ENCODE data around the gene F2R.

Gene F2R

DNA sequence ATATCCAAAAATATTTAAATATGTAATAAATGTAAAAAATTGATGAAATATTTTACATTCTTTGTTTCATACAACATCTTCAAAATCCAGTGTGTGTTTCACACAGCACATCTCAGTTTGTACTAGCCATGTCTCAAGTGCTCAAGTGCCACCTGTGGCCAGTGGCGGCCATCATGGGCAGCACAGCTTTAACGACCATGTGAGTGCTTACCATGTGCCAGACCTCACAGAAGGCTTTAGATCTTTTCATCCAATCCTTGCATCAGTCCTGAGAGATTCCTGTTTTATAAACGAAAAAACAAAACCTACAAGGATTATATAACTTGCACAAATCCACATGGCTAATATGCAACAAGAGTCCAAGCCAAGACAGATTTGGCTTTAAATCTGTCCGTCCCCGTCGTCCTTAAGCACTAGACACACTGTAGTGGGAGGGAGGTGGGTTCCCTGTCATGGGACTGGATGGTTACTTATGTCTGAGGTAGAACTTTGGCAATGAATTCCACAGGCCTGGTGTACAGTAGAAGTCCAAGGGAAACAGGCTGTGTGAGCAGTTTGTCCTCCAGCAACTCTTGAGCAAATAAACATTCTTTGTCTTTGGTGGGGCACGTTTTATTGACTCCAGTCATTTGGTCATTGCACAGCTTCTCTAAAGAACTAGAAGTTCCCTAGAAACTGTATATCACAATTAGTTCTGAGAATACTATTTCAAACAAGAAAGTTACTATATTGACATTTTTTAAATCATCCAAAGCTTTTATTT lies 25.0 kb upstream of the F2R start:
- DNase-seq: no peak

- DNase-seq: no peak
Observed at GRCh38 chr5:76691467-76692273, 24.3 kb upstream of the F2R start.

GRCh38 chr5:76692274-76692540 lies 23.7 kb upstream of the F2R start:
- DNase-seq: no peak

GRCh38 chr5:76692651-76693050 lies 23.3 kb upstream of the F2R start:
- DNase-seq: no peak

- no peak for DNase-seq
Observed at GRCh38 chr5:76693141-76693540, 22.8 kb upstream of the F2R start.

- no peak for DNase-seq
Observed at GRCh38 chr5:76694317-76694716, 21.6 kb upstream of the F2R start.

GRCh38 chr5:76695346-76695745 lies 20.6 kb upstream of the F2R start:
- DNase-seq: no peak

DNA sequence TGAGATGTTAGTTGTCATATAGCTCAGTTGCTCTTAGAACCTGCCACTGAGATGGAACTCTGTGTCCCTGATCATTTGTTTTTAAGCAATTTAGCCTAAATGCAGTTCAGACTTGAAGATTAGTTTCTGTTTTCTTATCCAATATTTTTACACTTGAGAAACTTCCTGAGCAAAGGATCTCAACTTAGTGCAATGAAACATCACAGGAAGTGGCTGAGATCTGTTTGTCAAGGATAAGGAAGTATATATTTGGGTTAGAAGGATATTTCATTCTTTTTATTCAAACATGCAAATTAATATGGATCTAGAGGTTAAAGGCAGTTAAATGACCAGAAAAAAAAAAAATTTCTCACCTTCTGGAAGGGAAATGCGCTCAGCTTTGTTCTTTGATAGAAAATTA lies 19.7 kb upstream of the F2R start:
- no peak for DNase-seq

DNA sequence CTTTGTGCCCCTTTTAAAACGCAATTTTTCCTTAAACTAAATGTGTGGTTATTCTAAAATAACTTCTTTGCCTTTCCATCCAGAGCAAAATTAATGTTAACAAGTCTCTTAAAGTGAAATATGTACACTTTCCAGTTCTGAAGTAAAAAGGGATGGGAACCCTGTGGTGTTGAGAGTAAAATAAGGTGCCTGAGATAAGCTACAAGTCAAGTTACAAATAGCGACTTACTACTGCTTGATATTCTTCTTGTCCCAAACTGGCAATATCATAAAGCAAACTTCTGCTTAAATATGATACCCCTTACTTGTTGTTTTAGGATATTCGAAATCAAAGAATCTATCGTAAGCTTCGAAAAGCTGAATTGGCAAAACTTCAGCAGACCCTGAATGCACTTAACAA lies 18.3 kb upstream of the F2R start:
- no peak for DNase-seq

DNA sequence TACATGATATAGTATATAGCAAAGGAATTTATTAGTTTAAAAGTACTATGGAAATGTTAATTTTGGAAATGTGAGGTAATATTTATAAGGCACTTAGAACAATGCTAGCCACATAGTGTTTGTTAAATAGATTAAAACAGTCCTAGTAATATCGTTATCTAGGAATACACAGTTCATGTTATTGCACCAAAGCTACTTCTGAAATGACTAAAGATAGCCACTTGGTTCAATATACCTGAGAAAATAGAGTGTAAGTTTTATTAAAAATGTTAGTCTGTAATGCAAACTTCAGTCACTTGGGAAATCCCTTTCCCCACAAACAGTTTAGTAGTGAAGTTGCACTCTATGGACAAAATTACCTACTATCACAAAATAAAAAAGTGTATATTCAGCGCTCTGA lies 15.4 kb upstream of the F2R start:
- DNase-seq: no peak

- DNase-seq: no peak
Observed at GRCh38 chr5:76701298-76701697, 14.6 kb upstream of the F2R start.

DNA sequence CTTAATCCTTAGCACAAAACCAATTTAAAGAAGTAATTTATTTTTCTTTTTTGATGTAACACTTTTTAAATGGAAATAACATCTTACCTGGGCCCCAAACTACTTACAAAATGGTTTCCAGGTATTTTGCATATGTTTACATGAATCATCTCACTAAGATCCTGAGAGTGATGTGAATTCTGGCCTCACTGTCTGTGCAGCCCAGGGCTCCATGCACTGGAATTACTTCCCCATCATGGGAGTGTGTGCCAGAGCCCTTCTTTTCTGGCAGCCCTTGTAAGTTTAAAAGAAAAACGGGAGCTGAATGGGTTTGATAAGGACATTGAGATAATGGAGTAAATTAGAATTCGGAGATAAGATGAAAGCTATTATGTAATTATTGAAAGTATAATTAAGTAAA lies 12.2 kb upstream of the F2R start:
- DNase-seq: no peak

GRCh38 chr5:76704131-76704663 lies 11.7 kb upstream of the F2R start:
- no peak for DNase-seq

DNA sequence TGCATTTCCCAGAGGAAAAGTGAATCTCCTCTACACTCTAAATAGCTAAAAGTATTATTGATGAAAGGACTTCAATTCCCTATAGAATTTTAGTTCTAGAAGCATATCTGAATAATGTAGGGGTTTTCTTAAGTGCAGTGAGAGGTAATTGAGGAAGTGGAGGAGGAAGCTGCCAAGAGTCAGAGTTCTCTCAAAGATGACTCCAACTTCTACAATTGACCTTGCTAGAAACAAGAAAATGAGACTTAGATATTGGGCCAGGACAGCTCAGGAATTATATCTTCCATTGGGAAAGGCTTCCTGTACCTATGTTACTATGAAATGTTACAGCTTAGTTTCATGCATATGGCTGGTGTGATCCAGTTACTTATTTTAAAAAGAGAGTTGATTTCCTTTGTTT lies 10.4 kb upstream of the F2R start:
- no peak for DNase-seq

- DNase-seq: no peak
Observed at GRCh38 chr5:76709762-76710161, 6.2 kb upstream of the F2R start.

GRCh38 chr5:76710991-76711390 lies 4.9 kb upstream of the F2R start:
- no peak for DNase-seq

- DNase-seq: no peak
Observed at GRCh38 chr5:76714751-76715485, 1.0 kb upstream of the F2R start.

DNA sequence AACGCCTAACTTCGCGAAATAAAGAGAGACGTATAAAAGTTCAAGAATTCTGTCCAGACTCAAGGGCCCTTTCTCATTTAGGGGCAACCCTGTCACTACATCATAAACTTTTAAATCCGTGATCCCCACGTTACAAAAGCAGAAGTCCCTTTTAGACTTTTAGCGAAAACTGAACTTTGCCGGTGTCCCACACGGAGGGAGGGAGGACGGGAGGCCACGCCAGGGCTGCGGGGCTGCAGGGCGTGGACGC lies 515 bp upstream of the F2R start:
- DNase-seq: no peak

DNA sequence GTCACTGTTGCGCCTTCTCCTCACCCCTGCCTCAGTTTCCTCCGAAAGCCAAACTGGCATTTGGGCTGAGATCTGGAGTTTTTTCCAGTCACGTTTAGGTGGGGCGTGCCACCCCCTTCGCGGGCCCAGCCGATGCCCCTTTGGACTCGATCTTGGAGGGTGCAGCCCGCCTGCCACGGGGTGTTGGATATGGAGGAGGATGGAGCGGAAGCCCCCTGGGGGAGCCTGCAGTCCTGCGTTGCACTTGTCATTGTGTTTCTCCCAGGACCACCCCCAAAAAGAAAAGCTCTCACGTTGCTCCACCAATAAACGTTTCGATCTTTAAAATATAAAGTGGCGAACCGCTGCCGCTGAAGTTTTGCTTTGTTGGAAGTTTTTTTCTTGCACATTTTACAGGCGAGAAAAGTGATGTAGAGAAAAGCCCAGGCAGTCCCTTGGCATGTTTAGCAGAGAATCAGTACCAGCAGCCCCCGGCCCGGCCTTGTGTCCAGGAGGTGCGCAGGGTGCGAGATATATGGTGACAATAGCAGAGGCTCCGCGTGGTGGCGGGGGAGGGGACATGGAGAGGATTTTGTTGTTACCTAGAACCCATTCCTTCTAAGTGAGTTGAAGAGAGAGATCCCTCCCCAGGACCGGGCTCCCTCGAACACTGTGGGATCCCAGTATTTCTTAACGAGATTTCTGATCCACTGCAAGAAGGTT lies 681 bp downstream of the F2R start:
- DNase-seq: no peak

- DNase-seq: no peak
Observed at GRCh38 chr5:76717222-76718083, 1.5 kb downstream of the F2R start.

- DNase-seq: no peak
Observed at GRCh38 chr5:76718381-76718832, 2.5 kb downstream of the F2R start.

GRCh38 chr5:76718880-76719279 lies 3.0 kb downstream of the F2R start:
- DNase-seq: no peak
